ENCODE data around the gene PSEN2.

The PSEN2 gene

DNA sequence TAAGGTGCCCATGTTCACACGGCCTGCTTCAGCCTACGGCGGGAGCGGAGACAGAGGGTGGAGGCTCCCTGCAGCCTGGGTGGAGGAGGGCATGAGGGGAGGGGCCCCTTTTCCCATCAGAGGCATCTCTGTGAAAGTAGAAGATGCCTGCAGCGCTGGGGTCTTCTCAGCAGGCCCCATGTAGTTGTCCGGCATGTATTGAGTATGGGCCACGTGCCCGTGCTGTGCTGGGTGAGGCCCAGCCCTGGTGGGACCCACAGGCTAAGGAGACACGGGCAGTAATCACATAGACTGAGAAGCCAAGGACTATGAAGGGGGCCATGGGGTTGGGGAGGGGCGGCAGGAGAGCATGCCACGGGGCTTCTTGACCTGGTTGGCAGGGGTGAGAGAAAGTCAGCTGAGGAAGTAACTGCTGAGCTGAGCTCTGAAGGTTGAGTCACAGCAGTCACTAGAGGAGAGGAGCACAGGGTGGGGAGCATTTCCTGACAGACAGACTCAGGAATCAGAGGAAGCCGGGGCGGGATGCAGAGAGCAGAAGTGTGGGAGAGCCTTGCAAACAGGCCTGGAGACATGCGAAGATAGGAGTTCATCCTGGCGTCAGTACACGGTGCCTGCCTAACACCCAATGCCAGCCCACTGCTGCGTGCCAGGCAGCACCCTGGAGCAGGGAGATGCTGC is 21.6 kb downstream of the PSEN2 start:
- no peak overlapping the region for H3K4me3 ChIP-seq (ENCODE audit: low read depth, low read length)
- no peak for DNase-seq (ENCODE audit: low read depth, low spot score)
- TF ChIP-seq, protein P1, sequence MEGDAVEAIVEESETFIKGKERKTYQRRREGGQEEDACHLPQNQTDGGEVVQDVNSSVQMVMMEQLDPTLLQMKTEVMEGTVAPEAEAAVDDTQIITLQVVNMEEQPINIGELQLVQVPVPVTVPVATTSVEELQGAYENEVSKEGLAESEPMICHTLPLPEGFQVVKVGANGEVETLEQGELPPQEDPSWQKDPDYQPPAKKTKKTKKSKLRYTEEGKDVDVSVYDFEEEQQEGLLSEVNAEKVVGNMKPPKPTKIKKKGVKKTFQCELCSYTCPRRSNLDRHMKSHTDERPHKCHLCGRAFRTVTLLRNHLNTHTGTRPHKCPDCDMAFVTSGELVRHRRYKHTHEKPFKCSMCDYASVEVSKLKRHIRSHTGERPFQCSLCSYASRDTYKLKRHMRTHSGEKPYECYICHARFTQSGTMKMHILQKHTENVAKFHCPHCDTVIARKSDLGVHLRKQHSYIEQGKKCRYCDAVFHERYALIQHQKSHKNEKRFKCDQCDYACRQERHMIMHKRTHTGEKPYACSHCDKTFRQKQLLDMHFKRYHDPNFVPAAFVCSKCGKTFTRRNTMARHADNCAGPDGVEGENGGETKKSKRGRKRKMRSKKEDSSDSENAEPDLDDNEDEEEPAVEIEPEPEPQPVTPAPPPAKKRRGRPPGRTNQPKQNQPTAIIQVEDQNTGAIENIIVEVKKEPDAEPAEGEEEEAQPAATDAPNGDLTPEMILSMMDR (IDR thresholded peaks at IDR 0.05; ENCODE audit: insufficient read depth, low read length, missing control alignments): no peak
- CTCF ChIA-PET: no interaction called here
- POLR2A ChIA-PET: no interaction called here

DNA sequence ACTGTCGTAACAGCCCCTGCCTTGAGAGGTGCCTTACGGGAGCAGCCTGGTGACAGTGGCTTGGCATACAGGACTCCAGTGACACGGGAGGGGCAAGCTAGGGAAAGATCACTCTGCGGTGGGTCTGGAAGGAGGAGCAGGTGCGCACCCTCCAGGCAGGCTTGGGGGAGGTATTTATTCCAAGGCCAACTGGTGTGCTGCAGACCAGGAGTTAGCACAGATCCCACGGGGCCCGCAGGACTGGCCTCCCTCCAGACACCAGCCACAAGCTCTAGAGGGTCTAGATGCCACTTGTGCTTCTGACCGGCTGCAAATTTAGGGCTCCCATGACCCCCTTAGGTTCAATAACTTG is 22.1 kb downstream of the PSEN2 start:
- CTCF ChIA-PET: no interaction called here
- no peak overlapping the region for H3K4me3 ChIP-seq (ENCODE audit: low read depth, low read length)
- TF ChIP-seq, protein P1 (IDR thresholded peaks at IDR 0.05; ENCODE audit: insufficient read depth, low read length, missing control alignments): no peak
- POLR2A ChIA-PET: no interaction called here
- no peak for DNase-seq (ENCODE audit: low read depth, low spot score)

DNA sequence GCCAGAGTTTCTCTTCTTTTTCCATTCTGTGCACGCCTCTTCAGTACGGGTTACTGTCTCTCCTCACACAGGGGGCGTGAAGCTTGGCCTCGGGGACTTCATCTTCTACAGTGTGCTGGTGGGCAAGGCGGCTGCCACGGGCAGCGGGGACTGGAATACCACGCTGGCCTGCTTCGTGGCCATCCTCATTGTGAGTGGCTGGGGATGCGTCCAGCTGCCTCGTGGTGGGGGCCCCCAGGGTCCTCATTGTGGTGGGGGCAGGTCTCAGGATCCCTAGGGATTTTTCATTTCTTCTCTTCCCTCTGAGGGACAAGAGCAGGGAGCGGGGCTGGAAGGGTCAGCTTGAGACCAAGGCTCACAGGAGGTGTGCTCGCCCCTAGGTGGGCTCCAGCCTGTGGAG is 23.5 kb downstream of the PSEN2 start:
- DNase-seq (ENCODE audit: low read depth, low spot score): no peak
- H3K4me3 ChIP-seq (ENCODE audit: low read depth, low read length): no peak overlapping the region
- ChIA-PET CTCF (no interaction called here), POLR2A (no interaction called here)
- TF ChIP-seq, protein P1 (IDR thresholded peaks at IDR 0.05; ENCODE audit: insufficient read depth, low read length, missing control alignments): no peak

DNA sequence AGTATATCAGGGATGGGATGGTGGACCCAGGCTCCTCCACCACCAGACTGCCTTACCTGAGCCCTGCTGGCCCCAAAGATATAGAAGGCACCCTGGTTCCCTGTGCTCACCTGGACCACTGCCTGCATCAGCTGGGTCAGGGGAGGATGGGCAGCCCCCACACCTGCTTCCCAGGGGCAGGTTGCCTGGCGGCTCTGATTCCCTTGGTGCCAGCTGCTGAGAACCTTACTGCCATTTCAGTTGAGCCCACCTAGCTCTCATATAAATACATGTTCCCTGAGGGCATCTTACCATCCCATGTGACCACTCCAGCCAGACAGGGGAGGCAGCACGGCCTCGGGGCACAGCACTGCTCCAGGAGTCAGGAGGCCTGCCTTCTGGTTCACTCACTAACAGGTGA is 24.4 kb downstream of the PSEN2 start:
- ChIA-PET POLR2A (no interaction called here), CTCF (no interaction called here)

DNA sequence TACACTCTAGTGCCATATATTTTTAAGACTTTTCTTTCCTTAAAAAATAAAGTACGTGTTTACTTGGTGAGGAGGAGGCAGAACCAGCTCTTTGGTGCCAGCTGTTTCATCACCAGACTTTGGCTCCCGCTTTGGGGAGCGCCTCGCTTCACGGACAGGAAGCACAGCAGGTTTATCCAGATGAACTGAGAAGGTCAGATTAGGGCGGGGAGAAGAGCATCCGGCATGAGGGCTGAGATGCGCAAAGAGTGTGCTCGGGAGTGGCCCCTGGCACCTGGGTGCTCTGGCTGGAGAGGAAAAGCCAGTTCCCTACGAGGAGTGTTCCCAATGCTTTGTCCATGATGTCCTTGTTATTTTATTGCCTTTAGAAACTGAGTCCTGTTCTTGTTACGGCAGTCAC is 25.2 kb downstream of the PSEN2 start:
- ChIA-PET CTCF (no interaction called here), POLR2A (no interaction called here)
- no peak overlapping the region for H3K4me3 ChIP-seq (ENCODE audit: low read depth, low read length)
- TF ChIP-seq, protein P1 (IDR thresholded peaks at IDR 0.05; ENCODE audit: insufficient read depth, low read length, missing control alignments): no peak
- DNase-seq (ENCODE audit: low read depth, low spot score): no peak

More for the DNA sequence above, 24.4 kb downstream of the PSEN2 start:
- DNase-seq (ENCODE audit: low read depth, low spot score): no peak
- no peak overlapping the region for H3K4me3 ChIP-seq (ENCODE audit: low read depth, low read length)
- TF ChIP-seq, protein P1 (IDR thresholded peaks at IDR 0.05; ENCODE audit: insufficient read depth, low read length, missing control alignments): no peak

DNA sequence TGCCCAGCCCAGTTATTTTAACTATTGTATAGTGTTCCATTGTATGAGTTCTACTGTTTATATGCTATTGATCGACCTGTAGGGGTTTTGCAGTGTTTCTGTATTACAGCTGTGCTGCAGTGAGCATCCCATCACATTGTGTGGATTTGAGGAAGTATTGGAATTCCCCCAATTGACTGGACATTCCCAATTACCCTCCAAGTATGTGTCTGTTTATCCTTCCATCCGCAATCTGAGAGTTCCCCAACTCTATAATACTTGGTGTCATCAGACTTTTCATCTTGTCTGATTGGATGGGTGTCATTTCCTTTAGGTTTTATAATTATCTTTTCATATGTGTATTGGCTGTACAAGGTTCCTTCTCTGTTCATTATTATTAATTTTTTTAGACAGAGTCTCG is 27.8 kb downstream of the PSEN2 start:
- no peak overlapping the region for H3K4me3 ChIP-seq (ENCODE audit: low read depth, low read length)
- TF ChIP-seq, protein P1 (IDR thresholded peaks at IDR 0.05; ENCODE audit: insufficient read depth, low read length, missing control alignments): no peak
- ChIA-PET CTCF (no interaction called here), POLR2A (no interaction called here)
- no peak for DNase-seq (ENCODE audit: low read depth, low spot score)

All from AG04449 (cell line).